ENCODE results near the gene PRR20C.
"Not testable (repeated sequence)": the region's sequence is repeated elsewhere in the genome, so short reads cannot be mapped to it uniquely, and the experiment has no call there.

PRR20C gene

DNA sequence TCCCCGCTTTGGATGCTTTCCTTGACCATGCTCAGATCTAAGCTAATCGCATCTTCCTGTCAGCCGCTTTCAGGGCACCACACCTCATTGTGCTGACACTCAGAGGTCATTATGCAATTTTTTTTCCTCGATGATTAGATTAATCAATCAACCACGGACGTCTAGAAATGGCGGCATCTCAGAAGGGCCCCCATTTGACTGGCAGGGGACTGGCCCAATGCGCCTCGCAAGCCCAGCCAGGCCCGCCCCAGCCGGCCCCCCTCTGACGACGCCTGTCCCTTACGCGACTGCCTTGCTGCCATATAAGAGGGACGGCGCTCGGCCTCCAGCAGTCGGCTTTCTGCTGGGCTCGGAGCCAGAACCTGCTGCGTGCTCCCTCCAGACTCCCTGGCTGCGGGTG, at the start of gene PRR20C:
PRR20C (plus strand) TSS at position 301 of the 400 bp plus-strand sequence. CDS start 387 bp downstream, outside the sequence.
- not testable (repeated sequence) for H3K4me1 ChIP-seq, H3K27me3 ChIP-seq, H3K27ac ChIP-seq, H3K36me3 ChIP-seq, H3K9me3 ChIP-seq, H3K4me3 ChIP-seq, H3K9ac ChIP-seq, H3K4me2 ChIP-seq, H4K20me1 ChIP-seq

DNA sequence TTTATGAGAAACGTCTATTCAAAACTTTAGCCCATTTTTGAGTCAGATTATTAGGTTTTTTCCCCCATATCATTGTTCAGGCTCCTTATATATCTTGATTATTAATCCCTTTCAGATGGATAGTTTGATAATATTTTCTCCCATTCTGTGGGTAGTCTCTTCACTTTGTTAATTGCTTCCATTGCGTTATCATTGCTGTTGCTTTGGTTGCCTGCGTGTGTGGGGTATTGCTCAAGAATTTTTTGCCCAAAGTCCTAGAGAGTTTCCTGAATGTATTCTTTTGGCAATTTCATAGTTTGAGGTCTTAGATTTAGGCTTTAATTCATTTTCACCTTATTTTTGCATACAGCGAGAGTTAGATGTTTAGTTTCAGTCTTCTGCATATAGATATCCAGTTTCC, 38.9 kb upstream of the PRR20C start:
- Histone ChIP-seq H3K4me3 (no peak overlapping the region), H3K27me3 (no peaks in the 10 kb centered on the region), H4K20me1 (no peaks in the 10 kb centered on the region), H3K4me1 (no peaks in the 10 kb centered on the region), H3K4me2 (no peak overlapping the region), H3K9ac (no peak overlapping the region), H3K27ac (no peak overlapping the region), H3K36me3 (no peaks in the 10 kb centered on the region), H3K9me3 (no peaks in the 10 kb centered on the region)
- no peak for TF ChIP-seq Cebpa-rat (IDR thresholded peaks at IDR 0.05)

DNA sequence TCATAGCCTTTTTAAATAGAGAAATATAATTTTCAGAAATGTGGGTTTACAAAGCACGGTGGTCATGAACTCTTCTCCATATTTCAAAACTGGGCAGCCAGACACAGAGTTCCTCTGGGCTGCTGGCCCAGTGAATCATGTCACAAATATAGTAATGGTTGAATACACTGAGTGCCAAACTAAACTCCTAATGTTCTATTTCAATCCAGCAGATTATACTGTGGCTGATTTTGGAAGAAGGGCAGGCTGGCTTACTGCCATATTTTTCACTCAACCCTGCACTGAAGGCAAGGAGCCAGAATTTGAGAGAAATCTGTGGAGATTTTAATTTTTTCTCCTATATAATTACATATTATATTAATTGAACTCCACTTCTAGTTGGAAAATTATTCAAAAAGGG, 30.2 kb upstream of the PRR20C start:
- no peak for TF ChIP-seq Cebpa-rat (IDR thresholded peaks at IDR 0.05)
- Histone ChIP-seq H3K9ac (no peak overlapping the region), H3K9me3 (no peaks in the 10 kb centered on the region)

DNA sequence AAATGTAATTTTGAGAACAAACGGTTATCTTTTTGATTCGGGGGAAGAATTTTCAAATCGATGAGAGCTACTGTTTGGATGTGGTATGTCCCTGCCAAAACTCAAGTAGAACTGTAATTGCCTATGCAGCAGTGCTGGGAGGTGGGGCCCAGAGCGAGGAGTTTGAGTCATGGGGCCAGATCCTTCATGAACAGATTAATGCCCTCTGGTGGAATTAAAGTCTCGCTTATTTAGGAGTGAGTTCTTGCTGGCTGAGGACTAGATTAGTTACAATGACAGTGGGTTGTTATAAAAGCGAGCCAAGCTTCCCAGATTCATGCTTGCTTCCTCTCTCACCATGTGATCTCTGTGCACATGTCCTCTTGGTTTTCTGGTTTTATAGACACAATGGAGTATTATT, 25.0 kb upstream of the PRR20C start:
- H3K27ac ChIP-seq = no peak overlapping the region
- H3K4me2 ChIP-seq = no peak overlapping the region
- H3K4me3 ChIP-seq = no peak overlapping the region
- no peak overlapping the region for H3K9ac ChIP-seq
- no peaks in the 10 kb centered on the region for H3K4me1 ChIP-seq
- H3K9me3 ChIP-seq = no peaks in the 10 kb centered on the region
- no peaks in the 10 kb centered on the region for H4K20me1 ChIP-seq
- H3K36me3 ChIP-seq = no peaks in the 10 kb centered on the region
- TF ChIP-seq Cebpa-rat (IDR thresholded peaks at IDR 0.05) = no peak
- H3K27me3 ChIP-seq = no peaks in the 10 kb centered on the region

More for the DNA sequence above, 30.2 kb upstream of the PRR20C start:
- Histone ChIP-seq H3K4me2 (no peak overlapping the region), H3K4me3 (no peak overlapping the region), H3K27me3 (no peaks in the 10 kb centered on the region), H3K4me1 (no peaks in the 10 kb centered on the region), H3K36me3 (no peaks in the 10 kb centered on the region), H3K27ac (no peak overlapping the region), H4K20me1 (no peaks in the 10 kb centered on the region)

DNA sequence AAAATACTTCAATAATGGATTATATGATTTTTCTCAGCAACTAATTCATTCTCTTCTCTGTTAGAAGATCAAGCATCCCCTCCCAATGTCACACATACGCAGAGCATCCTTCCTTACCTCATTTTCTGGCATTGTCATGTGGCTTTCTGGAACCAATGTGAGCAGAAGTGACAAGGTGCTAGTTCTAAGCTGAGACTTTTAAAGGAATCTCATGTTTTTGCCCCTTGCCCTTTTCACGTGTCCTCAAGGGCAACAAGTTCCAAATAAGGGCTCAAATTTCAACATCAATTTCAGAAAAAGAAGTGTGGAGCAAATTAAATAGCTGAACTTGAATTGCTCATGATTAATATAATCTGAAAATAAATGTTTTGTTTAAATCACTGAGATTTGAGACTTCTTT, 17.8 kb upstream of the PRR20C start:
- Histone ChIP-seq H3K36me3 (no peaks in the 10 kb centered on the region), H3K27me3 (no peaks in the 10 kb centered on the region), H3K4me2 (no peak overlapping the region), H4K20me1 (no peaks in the 10 kb centered on the region), H3K4me1 (no peaks in the 10 kb centered on the region), H3K27ac (no peak overlapping the region), H3K9me3 (no peaks in the 10 kb centered on the region), H3K4me3 (no peak overlapping the region), H3K9ac (no peak overlapping the region)
- TF ChIP-seq Cebpa-rat (IDR thresholded peaks at IDR 0.05) = no peak

DNA sequence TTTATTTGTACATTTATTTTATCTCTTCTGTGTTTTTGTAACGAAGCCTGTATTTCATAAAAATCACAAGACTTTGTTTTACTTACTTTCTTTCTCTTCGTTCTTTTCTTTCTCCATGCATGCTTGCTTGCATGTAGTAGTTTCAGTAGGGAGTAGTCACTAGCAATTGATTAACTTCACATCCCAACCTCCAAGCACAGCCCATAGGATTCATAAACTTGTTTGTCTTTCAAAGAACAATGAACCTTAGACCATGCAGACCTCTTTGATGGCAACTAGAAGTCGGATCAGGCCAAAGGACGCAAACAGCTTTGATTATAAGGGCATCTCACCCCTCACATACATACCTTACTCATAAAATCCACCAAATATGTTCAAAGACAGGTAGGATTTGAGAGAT, 16.3 kb upstream of the PRR20C start:
- no peak for TF ChIP-seq Cebpa-rat (IDR thresholded peaks at IDR 0.05)
- H3K4me3 ChIP-seq = no peak overlapping the region
- H3K36me3 ChIP-seq = no peaks in the 10 kb centered on the region

DNA sequence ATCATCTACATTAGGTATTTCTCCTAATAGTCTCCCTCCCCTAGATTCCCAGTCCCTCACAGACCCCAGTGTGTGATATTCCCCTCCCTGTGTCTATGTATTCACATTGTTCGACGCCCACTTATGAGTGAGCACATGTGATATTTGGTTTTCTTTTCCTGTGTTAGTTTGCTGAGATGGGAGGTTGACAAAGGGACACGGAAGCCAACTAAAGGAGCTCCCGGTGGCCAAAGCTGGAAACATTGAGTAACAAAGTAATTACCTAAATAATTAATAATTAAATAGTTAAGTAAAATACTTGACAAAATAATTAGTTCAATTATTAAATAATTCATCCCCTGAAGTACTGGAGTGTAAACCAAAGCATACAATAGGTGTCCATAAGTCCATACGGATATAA, 14.9 kb upstream of the PRR20C start:
- no peak overlapping the region for H3K27ac ChIP-seq
- no peak overlapping the region for H3K4me3 ChIP-seq
- no peaks in the 10 kb centered on the region for H3K36me3 ChIP-seq
- H3K27me3 ChIP-seq = no peaks in the 10 kb centered on the region
- no peak overlapping the region for H3K9ac ChIP-seq
- no peak overlapping the region for H3K4me2 ChIP-seq
- H4K20me1 ChIP-seq = no peaks in the 10 kb centered on the region
- H3K9me3 ChIP-seq = no peaks in the 10 kb centered on the region
- no peaks in the 10 kb centered on the region for H3K4me1 ChIP-seq
- no peak for TF ChIP-seq Cebpa-rat (IDR thresholded peaks at IDR 0.05)

More for the DNA sequence above, 16.3 kb upstream of the PRR20C start:
- H3K27ac ChIP-seq = no peak overlapping the region
- H4K20me1 ChIP-seq = no peaks in the 10 kb centered on the region
- no peaks in the 10 kb centered on the region for H3K4me1 ChIP-seq
- H3K9ac ChIP-seq = no peak overlapping the region
- no peak overlapping the region for H3K4me2 ChIP-seq
- H3K9me3 ChIP-seq = no peaks in the 10 kb centered on the region
- no peaks in the 10 kb centered on the region for H3K27me3 ChIP-seq

DNA sequence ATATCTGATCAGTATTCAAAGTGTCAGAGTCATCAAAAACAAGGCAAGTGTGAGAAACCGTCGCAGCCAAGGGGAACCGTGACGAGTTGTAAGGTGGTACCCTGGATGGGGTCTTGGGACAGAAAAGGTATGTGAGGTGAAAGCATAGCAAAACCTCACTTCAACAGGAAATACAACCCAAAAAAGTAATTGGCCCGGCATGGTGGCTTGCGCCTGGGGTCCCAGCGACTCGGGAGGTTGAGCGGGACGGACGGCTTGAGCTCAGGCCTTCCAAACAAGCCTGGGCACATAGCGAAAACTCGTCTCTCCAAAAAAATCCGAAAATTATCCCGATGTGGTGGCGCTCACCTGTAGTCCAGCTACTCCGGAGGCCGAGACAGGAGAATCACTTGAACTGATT, 14.1 kb upstream of the PRR20C start:
- not testable (repeated sequence) for H3K9ac ChIP-seq, H3K27me3 ChIP-seq, H3K36me3 ChIP-seq, H4K20me1 ChIP-seq, H3K4me1 ChIP-seq, H3K9me3 ChIP-seq, H3K4me2 ChIP-seq, H3K27ac ChIP-seq, H3K4me3 ChIP-seq

DNA sequence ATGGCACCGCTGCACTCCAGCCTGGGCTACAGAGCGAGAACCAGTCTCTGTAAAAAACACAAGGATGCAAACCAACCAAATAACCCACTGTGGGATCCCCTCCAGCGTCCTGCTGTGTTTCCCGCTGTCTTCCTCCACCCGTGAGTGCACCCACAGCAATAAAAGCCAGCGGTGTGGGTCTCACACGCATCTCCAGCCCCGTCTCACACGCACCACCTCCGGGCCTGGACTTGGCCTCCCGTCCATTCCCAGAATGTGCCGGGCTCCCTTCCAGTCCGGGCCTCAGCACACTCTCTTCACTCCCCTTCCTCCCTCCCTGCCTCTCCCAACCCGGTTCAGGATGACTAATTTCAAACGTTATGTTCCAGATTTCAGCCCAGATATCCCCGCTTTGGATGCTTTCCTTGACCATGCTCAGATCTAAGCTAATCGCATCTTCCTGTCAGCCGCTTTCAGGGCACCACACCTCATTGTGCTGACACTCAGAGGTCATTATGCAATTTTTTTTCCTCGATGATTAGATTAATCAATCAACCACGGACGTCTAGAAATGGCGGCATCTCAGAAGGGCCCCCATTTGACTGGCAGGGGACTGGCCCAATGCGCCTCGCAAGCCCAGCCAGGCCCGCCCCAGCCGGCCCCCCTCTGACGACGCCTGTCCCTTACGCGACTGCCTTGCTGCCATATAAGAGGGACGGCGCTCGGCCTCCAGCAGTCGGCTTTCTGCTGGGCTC, 13.5 kb upstream of the PRR20C start, which contains the start of gene PRR20A:
PRR20A (plus strand) TSS at position 684 of the 734 bp plus-strand sequence. CDS start 387 bp downstream, outside the sequence.
- H3K9ac ChIP-seq, H3K4me2 ChIP-seq, H3K4me1 ChIP-seq, H3K27me3 ChIP-seq, H3K36me3 ChIP-seq, H3K9me3 ChIP-seq, H4K20me1 ChIP-seq, H3K4me3 ChIP-seq, H3K27ac ChIP-seq: not testable (repeated sequence)

DNA sequence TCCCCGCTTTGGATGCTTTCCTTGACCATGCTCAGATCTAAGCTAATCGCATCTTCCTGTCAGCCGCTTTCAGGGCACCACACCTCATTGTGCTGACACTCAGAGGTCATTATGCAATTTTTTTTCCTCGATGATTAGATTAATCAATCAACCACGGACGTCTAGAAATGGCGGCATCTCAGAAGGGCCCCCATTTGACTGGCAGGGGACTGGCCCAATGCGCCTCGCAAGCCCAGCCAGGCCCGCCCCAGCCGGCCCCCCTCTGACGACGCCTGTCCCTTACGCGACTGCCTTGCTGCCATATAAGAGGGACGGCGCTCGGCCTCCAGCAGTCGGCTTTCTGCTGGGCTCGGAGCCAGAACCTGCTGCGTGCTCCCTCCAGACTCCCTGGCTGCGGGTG, 6.7 kb upstream of the PRR20C start, which contains the start of gene PRR20B:
PRR20B (plus strand) TSS at position 301 of the 400 bp plus-strand sequence. CDS start 387 bp downstream, outside the sequence.
- not testable (repeated sequence) for H3K27ac ChIP-seq, H4K20me1 ChIP-seq, H3K4me3 ChIP-seq, H3K9me3 ChIP-seq, H3K4me2 ChIP-seq, H3K27me3 ChIP-seq, H3K36me3 ChIP-seq, H3K9ac ChIP-seq, H3K4me1 ChIP-seq

DNA sequence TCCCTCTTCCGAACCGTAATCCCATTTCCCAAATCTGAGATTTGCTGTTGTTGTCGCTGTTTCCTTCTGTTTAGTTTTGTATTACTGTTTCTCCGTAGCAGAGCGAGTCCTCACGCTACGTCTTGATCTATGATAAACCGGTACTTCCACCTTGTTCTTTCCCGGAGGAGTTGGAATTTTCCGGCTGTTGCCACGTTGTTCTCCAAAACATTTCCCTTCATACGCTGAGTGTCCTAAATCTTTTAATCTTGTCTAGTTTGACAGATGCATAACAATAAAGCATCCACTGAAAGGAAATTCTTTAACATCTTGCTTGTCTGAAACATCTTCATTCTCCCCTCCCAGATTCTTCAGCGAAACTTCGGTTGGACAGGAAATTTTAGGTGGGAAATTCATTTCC, 5.8 kb upstream of the PRR20C start:
- not testable (repeated sequence) for H3K4me2 ChIP-seq, H3K36me3 ChIP-seq, H3K9me3 ChIP-seq, H3K27me3 ChIP-seq, H3K9ac ChIP-seq, H3K27ac ChIP-seq, H3K4me1 ChIP-seq, H4K20me1 ChIP-seq, H3K4me3 ChIP-seq

DNA sequence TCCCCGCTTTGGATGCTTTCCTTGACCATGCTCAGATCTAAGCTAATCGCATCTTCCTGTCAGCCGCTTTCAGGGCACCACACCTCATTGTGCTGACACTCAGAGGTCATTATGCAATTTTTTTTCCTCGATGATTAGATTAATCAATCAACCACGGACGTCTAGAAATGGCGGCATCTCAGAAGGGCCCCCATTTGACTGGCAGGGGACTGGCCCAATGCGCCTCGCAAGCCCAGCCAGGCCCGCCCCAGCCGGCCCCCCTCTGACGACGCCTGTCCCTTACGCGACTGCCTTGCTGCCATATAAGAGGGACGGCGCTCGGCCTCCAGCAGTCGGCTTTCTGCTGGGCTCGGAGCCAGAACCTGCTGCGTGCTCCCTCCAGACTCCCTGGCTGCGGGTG, 6.5 kb downstream of the PRR20C start, which contains the start of gene PRR20D:
PRR20D (plus strand) TSS at position 301 of the 400 bp plus-strand sequence. CDS start 387 bp downstream, outside the sequence.
- not testable (repeated sequence) for H3K9me3 ChIP-seq, H3K27ac ChIP-seq, H3K9ac ChIP-seq, H3K36me3 ChIP-seq, H3K27me3 ChIP-seq, H3K4me3 ChIP-seq, H3K4me1 ChIP-seq, H3K4me2 ChIP-seq, H4K20me1 ChIP-seq

DNA sequence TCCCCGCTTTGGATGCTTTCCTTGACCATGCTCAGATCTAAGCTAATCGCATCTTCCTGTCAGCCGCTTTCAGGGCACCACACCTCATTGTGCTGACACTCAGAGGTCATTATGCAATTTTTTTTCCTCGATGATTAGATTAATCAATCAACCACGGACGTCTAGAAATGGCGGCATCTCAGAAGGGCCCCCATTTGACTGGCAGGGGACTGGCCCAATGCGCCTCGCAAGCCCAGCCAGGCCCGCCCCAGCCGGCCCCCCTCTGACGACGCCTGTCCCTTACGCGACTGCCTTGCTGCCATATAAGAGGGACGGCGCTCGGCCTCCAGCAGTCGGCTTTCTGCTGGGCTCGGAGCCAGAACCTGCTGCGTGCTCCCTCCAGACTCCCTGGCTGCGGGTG, 13.0 kb downstream of the PRR20C start, which contains the start of gene PRR20E:
PRR20E (plus strand) TSS at position 301 of the 400 bp plus-strand sequence. CDS start 387 bp downstream, outside the sequence.
- not testable (repeated sequence) for H3K27me3 ChIP-seq, H3K4me3 ChIP-seq, H3K9me3 ChIP-seq, H3K9ac ChIP-seq, H3K4me1 ChIP-seq, H3K27ac ChIP-seq, H4K20me1 ChIP-seq, H3K36me3 ChIP-seq, H3K4me2 ChIP-seq
